Esophagus muscularis mucosa (tissue), 3 donors: ENCODE measurements around the gene SPATA22.

Experiments used
- EP300 ChIP-seq: sonication (generic); formaldehyde crosslinking; IDR thresholded peaks from one replicate; pipeline ENCODE4 v1.6.1; 2017; ENCODE audit warnings: antibody characterized with exemption
- POLR2A ChIP-seq: fragments of 450-650 bp; IDR thresholded peaks from one replicate; pipeline ENCODE4 v1.6.1; 2017; ENCODE audit warnings: antibody characterized with exemption, moderate library complexity, mild to moderate bottlenecking, low read depth
- POLR2AphosphoS5 ChIP-seq, 2 donors: sonication (generic); formaldehyde crosslinking; IDR thresholded peaks; one replicate each; pipeline ENCODE4 v1.6.1; 2017; ENCODE audit warnings: antibody characterized with exemption in 2 of 2

DNA sequence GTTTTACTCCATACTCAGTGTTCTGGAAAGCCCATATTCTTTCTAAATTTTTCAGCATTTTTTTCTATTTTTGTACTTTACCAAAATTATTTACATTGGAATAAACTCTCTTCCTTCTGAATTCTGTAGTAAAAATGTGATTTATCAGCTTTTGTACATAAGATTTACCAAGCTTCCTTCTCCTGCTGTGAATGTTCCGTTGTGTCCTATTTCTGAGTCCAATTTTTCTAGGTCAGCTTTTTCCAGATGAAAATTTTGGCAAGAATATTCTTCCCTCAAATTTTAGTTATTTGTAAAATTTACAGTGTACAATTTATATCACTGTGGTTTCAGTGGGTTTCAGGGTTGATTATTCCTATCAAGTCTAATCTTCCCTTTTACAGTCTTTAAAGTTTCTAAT, 31.7 kb upstream of the SPATA22 start:
- TF ChIP-seq EP300 (no peak), POLR2A (no peak), POLR2AphosphoS5 (IDR thresholded peaks at IDR 0.05) (no peak)
